SK-N-SH treated with all-trans-retinoic acid at 6 μM for 48 hours (cell line): ENCODE measurements around the gene HTT-AS.

Experiments used
- ATAC-seq: fragments of 200-7000 bp; cut with Tn5 transposase; 3 replicates; pipeline ENCODE4 v1.9.1; 2020; ENCODE audit warnings: mild to moderate bottlenecking, moderate library complexity
- ARNTL ChIP-seq: fragments of 450-650 bp; formaldehyde crosslinking; IDR thresholded peaks from 2 replicates; pipeline ENCODE4 v1.5.0; 2020; ENCODE audit warnings: low read depth, mild to moderate bottlenecking, moderate library complexity, borderline replicate concordance
- BACH2 ChIP-seq: fragments of 250-450 bp; sonication (Bioruptor Pico); IDR thresholded peaks from 2 replicates; pipeline ENCODE4 v1.9.0; 2021; ENCODE audit warnings: mild to moderate bottlenecking, borderline replicate concordance
- CSDC2 ChIP-seq: fragments of 250-450 bp; sonication (Bioruptor Pico); IDR thresholded peaks from 2 replicates; pipeline ENCODE4 v1.5.0; 2020; ENCODE audit warnings: mild to moderate bottlenecking, moderate library complexity
- ESRRG ChIP-seq: fragments of 250-450 bp; sonication (Bioruptor Pico); IDR thresholded peaks from 2 replicates; pipeline ENCODE4 v1.6.1; 2021; ENCODE audit warnings: mild to moderate bottlenecking
- GLIS3 ChIP-seq: fragments of 250-450 bp; sonication (Bioruptor Pico); IDR thresholded peaks from 2 replicates; pipeline ENCODE4 v1.5.0; 2020; ENCODE audit warnings: mild to moderate bottlenecking, moderate library complexity
- ISL1 ChIP-seq: fragments of 250-450 bp; sonication (Bioruptor Pico); IDR thresholded peaks from 2 replicates; pipeline ENCODE4 v2.1.2; 2022; ENCODE audit warnings: mild to moderate bottlenecking, moderate library complexity
- OSR1 ChIP-seq: fragments of 250-450 bp; sonication (Bioruptor Pico); IDR thresholded peaks from 2 replicates; pipeline ENCODE4 v1.8.0; 2022; ENCODE audit warnings: moderate library complexity, mild to moderate bottlenecking, inconsistent platforms
- PPARA ChIP-seq: fragments of 250-450 bp; sonication (Bioruptor Pico); IDR thresholded peaks from 2 replicates; pipeline ENCODE4 v1.5.0; 2020; ENCODE audit warnings: mild to moderate bottlenecking, borderline replicate concordance
- RARB ChIP-seq: fragments of 250-450 bp; sonication (Bioruptor Pico); IDR thresholded peaks from 2 replicates; pipeline ENCODE4 v1.8.0; 2021; ENCODE audit warnings: mild to moderate bottlenecking, moderate library complexity
- SNAI2 ChIP-seq: fragments of 250-450 bp; sonication (Bioruptor Pico); IDR thresholded peaks from 2 replicates; pipeline ENCODE4 v1.5.0; 2020; ENCODE audit warnings: mild to moderate bottlenecking, moderate library complexity
- TOX ChIP-seq: fragments of 250-450 bp; sonication (Bioruptor Pico); IDR thresholded peaks from 2 replicates; pipeline ENCODE4 v1.8.0; 2021; ENCODE audit warnings: mild to moderate bottlenecking, moderate library complexity, borderline replicate concordance
- ZC3H10 ChIP-seq: fragments of 250-450 bp; sonication (Bioruptor Pico); IDR thresholded peaks from 2 replicates; pipeline ENCODE4 v1.5.1; 2021; ENCODE audit warnings: mild to moderate bottlenecking, moderate library complexity
- ZFP3 ChIP-seq: fragments of 250-450 bp; sonication (Bioruptor Pico); IDR thresholded peaks from 2 replicates; pipeline ENCODE4 v1.5.0; 2020; ENCODE audit warnings: mild to moderate bottlenecking, moderate library complexity
- ZNF565 ChIP-seq: fragments of 450-650 bp; formaldehyde crosslinking; conservative IDR thresholded peaks from 2 replicates; pipeline ENCODE4 v1.5.0; 2020; ENCODE audit warnings: low read depth, mild to moderate bottlenecking, moderate library complexity
- ZNF8 ChIP-seq: fragments of 450-650 bp; formaldehyde crosslinking; IDR thresholded peaks from 2 replicates; pipeline ENCODE4 v1.5.0; 2020; ENCODE audit warnings: mild to moderate bottlenecking, moderate library complexity
- TF ChIP-seq, protein P1 (sequence below): fragments of 250-450 bp; sonication (Bioruptor Pico); IDR thresholded peaks from 2 replicates; pipeline ENCODE4 v1.8.0; 2021; ENCODE audit warnings: low read depth, mild to moderate bottlenecking, moderate library complexity, borderline replicate concordance
- TF ChIP-seq, protein P2 (sequence below): fragments of 250-450 bp; sonication (Bioruptor Pico); IDR thresholded peaks from 2 replicates; pipeline ENCODE4 v1.5.1; 2020; ENCODE audit warnings: low read depth, mild to moderate bottlenecking, moderate library complexity
- TF ChIP-seq, protein P3 (sequence below): fragments of 250-450 bp; sonication (Bioruptor Pico); IDR thresholded peaks from 2 replicates; pipeline ENCODE4 v1.5.0; 2020; ENCODE audit warnings: mild to moderate bottlenecking, moderate library complexity
- TF ChIP-seq, protein P4 (sequence below): fragments of 250-450 bp; sonication (Bioruptor Pico); IDR thresholded peaks from 2 replicates; pipeline ENCODE4 v1.5.1; 2021; ENCODE audit warnings: mild to moderate bottlenecking, moderate library complexity

HTT-AS gene

GRCh38 chr4:3087115-3087797, 12.9 kb upstream of the HTT-AS start:
- TF ChIP-seq OSR1 (CRISPR knock-in tag), result no peak
- TF ChIP-seq SNAI2 (CRISPR knock-in tag), result no peak
- no peak for TF ChIP-seq PPARA (CRISPR knock-in tag)
- TF ChIP-seq ZNF565 (CRISPR knock-in tag), result no peak
- TF ChIP-seq ESRRG, result no peak
- no peak for TF ChIP-seq TOX (CRISPR knock-in tag)
- no peak for ATAC-seq

DNA sequence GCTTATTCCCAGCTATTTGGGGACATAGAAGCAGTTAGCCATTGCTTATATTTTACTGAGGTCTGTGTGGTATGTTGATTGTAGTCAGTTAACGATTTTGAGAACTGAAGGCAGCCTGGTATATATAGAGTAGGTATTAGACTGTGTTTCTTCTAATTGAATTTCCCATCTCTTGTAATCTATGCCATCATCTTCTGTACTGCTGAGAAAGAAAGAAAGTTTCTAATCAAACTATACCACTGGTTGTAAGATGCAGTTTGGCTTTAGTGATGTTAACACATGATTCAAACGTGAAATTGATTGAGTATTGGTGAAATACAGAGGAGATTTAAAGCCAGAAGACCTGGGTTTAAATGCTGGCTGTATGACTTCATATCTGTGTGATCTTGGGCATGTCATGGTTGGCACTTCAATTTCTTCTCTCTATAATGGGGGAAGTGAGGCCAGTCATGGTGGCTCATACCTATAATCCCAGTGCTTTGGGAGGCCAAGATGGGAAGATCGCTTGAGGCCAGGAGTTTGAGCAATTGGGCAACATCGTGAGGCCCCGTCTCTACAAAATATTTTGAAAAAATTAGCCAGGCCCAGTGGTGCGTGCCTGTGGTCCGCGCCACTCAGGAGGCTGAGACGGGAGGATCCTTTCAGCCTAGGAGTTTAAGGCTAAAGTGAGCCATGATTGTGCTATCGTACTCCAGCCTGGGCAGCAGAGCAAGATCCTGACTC, 11.8 kb upstream of the HTT-AS start:
- no peak for TF ChIP-seq BACH2 (CRISPR knock-in tag)
- no peak for TF ChIP-seq ARNTL (CRISPR knock-in tag)
- TF ChIP-seq ESRRG, result no peak
- no peak for TF ChIP-seq ZNF8
- TF ChIP-seq, protein P1, sequence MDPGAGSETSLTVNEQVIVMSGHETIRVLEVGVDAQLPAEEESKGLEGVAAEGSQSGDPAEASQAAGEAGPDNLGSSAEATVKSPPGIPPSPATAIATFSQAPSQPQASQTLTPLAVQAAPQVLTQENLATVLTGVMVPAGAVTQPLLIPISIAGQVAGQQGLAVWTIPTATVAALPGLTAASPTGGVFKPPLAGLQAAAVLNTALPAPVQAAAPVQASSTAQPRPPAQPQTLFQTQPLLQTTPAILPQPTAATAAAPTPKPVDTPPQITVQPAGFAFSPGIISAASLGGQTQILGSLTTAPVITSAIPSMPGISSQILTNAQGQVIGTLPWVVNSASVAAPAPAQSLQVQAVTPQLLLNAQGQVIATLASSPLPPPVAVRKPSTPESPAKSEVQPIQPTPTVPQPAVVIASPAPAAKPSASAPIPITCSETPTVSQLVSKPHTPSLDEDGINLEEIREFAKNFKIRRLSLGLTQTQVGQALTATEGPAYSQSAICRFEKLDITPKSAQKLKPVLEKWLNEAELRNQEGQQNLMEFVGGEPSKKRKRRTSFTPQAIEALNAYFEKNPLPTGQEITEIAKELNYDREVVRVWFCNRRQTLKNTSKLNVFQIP (CRISPR knock-in tag), result no peak

GRCh38 chr4:3083732-3084131, 9.4 kb upstream of the HTT-AS start:
- TF ChIP-seq, protein P2, sequence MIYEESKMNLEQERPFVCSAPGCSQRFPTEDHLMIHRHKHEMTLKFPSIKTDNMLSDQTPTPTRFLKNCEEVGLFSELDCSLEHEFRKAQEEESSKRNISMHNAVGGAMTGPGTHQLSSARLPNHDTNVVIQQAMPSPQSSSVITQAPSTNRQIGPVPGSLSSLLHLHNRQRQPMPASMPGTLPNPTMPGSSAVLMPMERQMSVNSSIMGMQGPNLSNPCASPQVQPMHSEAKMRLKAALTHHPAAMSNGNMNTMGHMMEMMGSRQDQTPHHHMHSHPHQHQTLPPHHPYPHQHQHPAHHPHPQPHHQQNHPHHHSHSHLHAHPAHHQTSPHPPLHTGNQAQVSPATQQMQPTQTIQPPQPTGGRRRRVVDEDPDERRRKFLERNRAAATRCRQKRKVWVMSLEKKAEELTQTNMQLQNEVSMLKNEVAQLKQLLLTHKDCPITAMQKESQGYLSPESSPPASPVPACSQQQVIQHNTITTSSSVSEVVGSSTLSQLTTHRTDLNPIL (CRISPR knock-in tag), result no peak
- TF ChIP-seq ISL1 (CRISPR knock-in tag) (no peak), ZFP3 (CRISPR knock-in tag) (no peak), ARNTL (CRISPR knock-in tag) (no peak), ESRRG (no peak)
- ATAC-seq, result no peak

More for the DNA sequence above, 11.8 kb upstream of the HTT-AS start:
- ATAC-seq, result no peak

DNA sequence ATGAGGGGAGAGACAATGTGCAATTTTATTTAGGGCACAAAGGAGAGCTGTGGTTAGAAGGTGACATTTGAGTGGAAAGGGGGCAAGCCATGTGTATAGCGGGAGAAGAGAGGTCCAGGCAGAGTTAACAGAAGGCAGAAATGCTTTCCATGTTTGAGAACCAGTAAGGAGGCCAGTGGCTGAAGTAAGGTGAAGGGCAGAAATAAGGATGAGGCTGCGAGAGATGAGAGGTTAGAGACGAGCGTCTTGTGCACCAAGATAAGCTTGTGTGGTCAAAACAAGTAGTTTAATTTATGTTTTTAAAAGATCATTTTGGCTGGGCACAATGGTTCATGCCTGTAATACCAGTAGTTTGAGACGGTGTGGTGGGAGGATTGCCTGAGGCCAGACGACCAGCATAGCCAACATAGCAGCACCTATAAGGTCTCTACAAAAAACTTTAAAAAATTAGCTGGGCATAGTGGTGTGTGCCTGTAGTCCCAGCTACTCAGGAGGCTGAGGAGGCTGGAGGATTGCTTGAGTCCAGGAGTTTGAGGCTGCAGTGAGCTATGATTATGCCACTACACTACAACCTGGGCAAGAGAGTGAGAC, 8.7 kb upstream of the HTT-AS start:
- ATAC-seq, result no peak
- TF ChIP-seq, protein P1 (CRISPR knock-in tag), result no peak
- TF ChIP-seq RARB (CRISPR knock-in tag), result no peak
- TF ChIP-seq OSR1 (CRISPR knock-in tag), result no peak
- no peak for TF ChIP-seq BACH2 (CRISPR knock-in tag)
- no peak for TF ChIP-seq CSDC2 (CRISPR knock-in tag)
- TF ChIP-seq SNAI2 (CRISPR knock-in tag), result no peak
- TF ChIP-seq GLIS3 (CRISPR knock-in tag), result no peak
- TF ChIP-seq, protein P3, sequence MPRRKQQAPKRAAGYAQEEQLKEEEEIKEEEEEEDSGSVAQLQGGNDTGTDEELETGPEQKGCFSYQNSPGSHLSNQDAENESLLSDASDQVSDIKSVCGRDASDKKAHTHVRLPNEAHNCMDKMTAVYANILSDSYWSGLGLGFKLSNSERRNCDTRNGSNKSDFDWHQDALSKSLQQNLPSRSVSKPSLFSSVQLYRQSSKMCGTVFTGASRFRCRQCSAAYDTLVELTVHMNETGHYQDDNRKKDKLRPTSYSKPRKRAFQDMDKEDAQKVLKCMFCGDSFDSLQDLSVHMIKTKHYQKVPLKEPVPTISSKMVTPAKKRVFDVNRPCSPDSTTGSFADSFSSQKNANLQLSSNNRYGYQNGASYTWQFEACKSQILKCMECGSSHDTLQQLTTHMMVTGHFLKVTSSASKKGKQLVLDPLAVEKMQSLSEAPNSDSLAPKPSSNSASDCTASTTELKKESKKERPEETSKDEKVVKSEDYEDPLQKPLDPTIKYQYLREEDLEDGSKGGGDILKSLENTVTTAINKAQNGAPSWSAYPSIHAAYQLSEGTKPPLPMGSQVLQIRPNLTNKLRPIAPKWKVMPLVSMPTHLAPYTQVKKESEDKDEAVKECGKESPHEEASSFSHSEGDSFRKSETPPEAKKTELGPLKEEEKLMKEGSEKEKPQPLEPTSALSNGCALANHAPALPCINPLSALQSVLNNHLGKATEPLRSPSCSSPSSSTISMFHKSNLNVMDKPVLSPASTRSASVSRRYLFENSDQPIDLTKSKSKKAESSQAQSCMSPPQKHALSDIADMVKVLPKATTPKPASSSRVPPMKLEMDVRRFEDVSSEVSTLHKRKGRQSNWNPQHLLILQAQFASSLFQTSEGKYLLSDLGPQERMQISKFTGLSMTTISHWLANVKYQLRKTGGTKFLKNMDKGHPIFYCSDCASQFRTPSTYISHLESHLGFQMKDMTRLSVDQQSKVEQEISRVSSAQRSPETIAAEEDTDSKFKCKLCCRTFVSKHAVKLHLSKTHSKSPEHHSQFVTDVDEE, result no peak
- TF ChIP-seq, protein P2 (CRISPR knock-in tag), result no peak
- TF ChIP-seq ZFP3 (CRISPR knock-in tag), result no peak
- no peak for TF ChIP-seq ZC3H10 (CRISPR knock-in tag)
- TF ChIP-seq ARNTL (CRISPR knock-in tag), result no peak
- no peak for TF ChIP-seq TOX (CRISPR knock-in tag)
- no peak for TF ChIP-seq ISL1 (CRISPR knock-in tag)
- TF ChIP-seq, protein P4, sequence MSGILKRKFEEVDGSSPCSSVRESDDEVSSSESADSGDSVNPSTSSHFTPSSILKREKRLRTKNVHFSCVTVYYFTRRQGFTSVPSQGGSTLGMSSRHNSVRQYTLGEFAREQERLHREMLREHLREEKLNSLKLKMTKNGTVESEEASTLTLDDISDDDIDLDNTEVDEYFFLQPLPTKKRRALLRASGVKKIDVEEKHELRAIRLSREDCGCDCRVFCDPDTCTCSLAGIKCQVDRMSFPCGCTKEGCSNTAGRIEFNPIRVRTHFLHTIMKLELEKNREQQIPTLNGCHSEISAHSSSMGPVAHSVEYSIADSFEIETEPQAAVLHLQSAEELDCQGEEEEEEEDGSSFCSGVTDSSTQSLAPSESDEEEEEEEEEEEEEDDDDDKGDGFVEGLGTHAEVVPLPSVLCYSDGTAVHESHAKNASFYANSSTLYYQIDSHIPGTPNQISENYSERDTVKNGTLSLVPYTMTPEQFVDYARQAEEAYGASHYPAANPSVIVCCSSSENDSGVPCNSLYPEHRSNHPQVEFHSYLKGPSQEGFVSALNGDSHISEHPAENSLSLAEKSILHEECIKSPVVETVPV, result no peak
